HepG2 (cell line): Measurements from ENCODE around the gene UBB. TPM values are rescaled to one million over a fixed set of nuclear protein-coding genes. Genes with fewer than 3 reads are reported as not detected.
A peak's percentile ranks its signal among the peaks of the same experiment; 100 is the strongest.

ENCODE experiments used
- ATAC-seq: fragments of 200-7000 bp; cut with Tn5 transposase; 3 replicates; pipeline ENCODE4 v1.9.1; 2020; ENCODE audit warnings: mild to moderate bottlenecking, moderate library complexity
- BruUV-seq: library from RNA; stranded (reverse); fragments of 400-500 nt; replicated peaks from 2 replicates; lab custom pipeline; 2021; lab: Mats Ljungman, UMichigan
- CTCF ChIA-PET: fragments of 300-600 bp; formaldehyde crosslinking; extraction: SDS; loops from one replicate; lab custom pipeline; 2021; ENCODE audit warnings: low total read pairs, inconsistent platforms, low intra/inter-chr PET ratio; lab: Yijun Ruan, JAX
- POLR2A ChIA-PET: fragments of 350-600 bp; sonication (Branson Sonifier 250); formaldehyde crosslinking; loops from one replicate; lab custom pipeline; 2020; ENCODE audit warnings: antibody characterized with exemption, inconsistent platforms; lab: Yijun Ruan, JAX
- DNase-seq: peaks from one replicate; pipeline ENCODE4 v3.0.0-alpha.2; 2015; ENCODE audit warnings: low spot score
- FAIRE-seq: peaks from 3 replicates; lab custom pipeline; 2011; peaks lifted over from hg19 to GRCh38; lab: Jason Lieb, UNC
- H2AFZ ChIP-seq: one replicate; pipeline ENCODE4 v1.6.1; 2011; ENCODE audit warnings: low read length, inconsistent platforms
- H3K27ac ChIP-seq: fragments of 300-600 bp; 3 replicates; pipeline ENCODE4 v1.8.0; 2011; ENCODE audit warnings: mixed run types, mild to moderate bottlenecking, mixed read lengths, low read length, inconsistent platforms; ENCODE audit not compliant: insufficient read depth; ENCODE audit errors: extremely low read length
- H3K27me3 ChIP-seq, 2 experiments: fragments of 200-600 bp in 1 of 2; 2 replicates in 1 of 2; 3 replicates in 1 of 2; pipeline versions ENCODE4 v1.6.0 to v1.8.0; 2011; ENCODE audit warnings: low read length in 2 of 2, mild to moderate bottlenecking in 2 of 2, moderate library complexity in 2 of 2, inconsistent platforms in 1 of 2; ENCODE audit not compliant: insufficient read depth in 2 of 2, control insufficient read depth in 1 of 2
- H3K36me3 ChIP-seq, 2 experiments: fragments of 200-600 bp in 1 of 2; replicated peaks in 1 of 2; 2 replicates in 1 of 2; 3 replicates in 1 of 2; pipeline versions ENCODE4 v1.5.1 to v1.8.0; 2011; ENCODE audit warnings: low read length in 2 of 2, inconsistent platforms in 1 of 2; ENCODE audit not compliant: insufficient read depth in 2 of 2, control insufficient read depth in 1 of 2
- H3K4me1 ChIP-seq: 2 replicates; pipeline ENCODE4 v1.5.1; 2012; ENCODE audit warnings: low read length, inconsistent platforms; ENCODE audit not compliant: insufficient read depth
- H3K4me2 ChIP-seq: 2 replicates; pipeline ENCODE4 v1.6.0; 2011; ENCODE audit warnings: low read depth, low read length, inconsistent platforms
- H3K4me3 ChIP-seq, 3 experiments: fragments of 200-600 bp in 1 of 3; sonication (generic), shearing (Covaris generic) in 1 of 3; replicated peaks in 1 of 3; 2 replicates each; pipeline ENCODE4 v1.5.1; 2011 to 2016; ENCODE audit warnings: low read length in 3 of 3, inconsistent platforms in 2 of 3, low read depth in 2 of 3, mild to moderate bottlenecking in 2 of 3, control low read depth in 1 of 3, mixed read lengths in 1 of 3; ENCODE audit not compliant: insufficient read depth in 1 of 3
- H3K79me2 ChIP-seq: one replicate; pipeline ENCODE4 v1.6.1; 2011; ENCODE audit warnings: low read length, inconsistent platforms; ENCODE audit not compliant: insufficient read depth
- H3K9ac ChIP-seq: 2 replicates; pipeline ENCODE4 v1.6.0; 2011; ENCODE audit warnings: mild to moderate bottlenecking, low read depth, low read length, inconsistent platforms; ENCODE audit not compliant: insufficient read depth
- H3K9me3 ChIP-seq: 2 replicates; pipeline ENCODE4 v1.5.1; 2012; ENCODE audit warnings: mild to moderate bottlenecking, low read length
- H4K20me1 ChIP-seq: 2 replicates; pipeline ENCODE4 v1.6.0; 2011; ENCODE audit warnings: inconsistent platforms, mild to moderate bottlenecking, low read length, moderate library complexity; ENCODE audit not compliant: insufficient read depth
- ATF1 ChIP-seq: IDR thresholded peaks from 2 replicates; pipeline ENCODE4 v1.6.1; 2016; ENCODE audit warnings: mild to moderate bottlenecking, control low read depth
- ATF7 ChIP-seq, 2 experiments: fragments of 450-650 bp in 1 of 2; sonication (generic) in 1 of 2; formaldehyde crosslinking in 1 of 2; IDR thresholded peaks; 2 replicates each; pipeline versions ENCODE4 v1.4.0 to v1.6.1; 2016 to 2020; ENCODE audit warnings: antibody characterized with exemption in 1 of 2, mild to moderate bottlenecking in 1 of 2, missing genetic modification reagents in 1 of 2
- CREB1 ChIP-seq, 2 experiments: fragments of 450-650 bp in 1 of 2; IDR thresholded peaks; 2 replicates each; pipeline ENCODE4 v1.6.1; 2016 to 2017; ENCODE audit warnings: control low read depth in 1 of 2, mild to moderate bottlenecking in 1 of 2, missing compliant biosample characterization in 1 of 2, missing genetic modification characterization in 1 of 2
- JUN ChIP-seq: sonication (generic); formaldehyde crosslinking; IDR thresholded peaks from 2 replicates; pipeline ENCODE4 v1.4.0; 2020; ENCODE audit warnings: mild to moderate bottlenecking, missing genetic modification reagents
- SIX4 ChIP-seq: sonication (generic); formaldehyde crosslinking; IDR thresholded peaks from 2 replicates; pipeline ENCODE4 v1.4.0; 2020; ENCODE audit warnings: missing genetic modification reagents
- ZNF468 ChIP-seq: sonication (generic); formaldehyde crosslinking; IDR thresholded peaks from 2 replicates; pipeline ENCODE4 v1.8.0; 2022; ENCODE audit warnings: mild to moderate bottlenecking, moderate library complexity, missing genetic modification reagents
- whole genome bisulfite sequencing: methylation state at CpG from one replicate; pipeline ENCODE4 v1.1.6; 2017; ENCODE audit warnings: low lambda C conversion rate; 5-methylcytosine and 5-hydroxymethylcytosine counted together
- in situ Hi-C: cut with HindIII; loops from 2 replicates; pipeline ENCODE4 v1.10.0; 2017; ENCODE audit warnings: low pct_unique_long_range_greater_than_20kb; ENCODE audit not compliant: extremely low pct_ligation_motif_present
- intact Hi-C: fragments of 100-400 bp; cut with micrococcal nuclease; formaldehyde crosslinking; loops from one replicate; pipeline ENCODE4 v1.10.0; 2022; ENCODE audit not compliant: unreplicated experiment
- polyA plus RNA-seq, 8 experiments: library from polyadenylated mRNA; depleted of rRNA in 3 of 8; stranded (reverse) in 7 of 8; unstranded in 1 of 8; fragments of >200 nt; fragmentation: Illumina TruSeq in 4 of 8; extraction: Trizol in 4 of 8; gene quantifications; 2 replicates each; pipeline versions ENCODE4 v1.2.1 to v1.2.3, GENCODE V29; 2011 to 2016; ENCODE audit warnings: low read depth in 4 of 8, missing spikeins in 1 of 8, mixed read lengths in 1 of 8; ENCODE audit not compliant: insufficient read depth in 1 of 8
- total RNA-seq, 5 experiments: library from RNA; depleted of rRNA; stranded (reverse); fragments of >200 nt; fragmentation: Illumina TruSeq; extraction: Trizol; gene quantifications; 2 replicates each; pipeline ENCODE4 v1.2.3, GENCODE V29; 2016; ENCODE audit warnings: low read depth in 1 of 5

UBB gene
- total and polyA plus RNA-seq, 2 of the 13 experiments (the other 11 are each of a cell fraction or from before 2014, with no cell fraction given), result 1,130 to 2,066 TPM

DNA sequence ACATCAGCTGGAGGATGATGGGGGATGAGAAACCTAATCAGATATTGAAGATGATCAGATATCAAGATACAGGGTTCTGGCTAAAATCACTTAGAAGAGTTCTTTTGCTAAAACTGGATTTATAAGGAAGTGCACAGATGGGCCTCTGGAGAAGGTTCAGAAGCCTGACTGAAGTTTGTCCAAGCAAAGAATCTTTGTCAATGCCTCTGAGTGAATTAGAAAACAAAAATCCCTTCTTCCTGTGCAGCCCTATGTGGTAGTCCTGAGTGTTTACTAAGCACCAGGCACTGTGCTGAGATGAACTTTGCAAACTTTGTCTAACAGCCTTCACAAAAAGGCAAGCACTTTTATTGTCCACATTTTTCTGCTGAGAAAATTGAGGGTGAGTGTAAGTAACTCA is 16.3 kb upstream of the UBB start (continued):
- TF ChIP-seq SIX4 (CRISPR knock-in tag), result no peak
- TF ChIP-seq ATF1, result no peak

DNA sequence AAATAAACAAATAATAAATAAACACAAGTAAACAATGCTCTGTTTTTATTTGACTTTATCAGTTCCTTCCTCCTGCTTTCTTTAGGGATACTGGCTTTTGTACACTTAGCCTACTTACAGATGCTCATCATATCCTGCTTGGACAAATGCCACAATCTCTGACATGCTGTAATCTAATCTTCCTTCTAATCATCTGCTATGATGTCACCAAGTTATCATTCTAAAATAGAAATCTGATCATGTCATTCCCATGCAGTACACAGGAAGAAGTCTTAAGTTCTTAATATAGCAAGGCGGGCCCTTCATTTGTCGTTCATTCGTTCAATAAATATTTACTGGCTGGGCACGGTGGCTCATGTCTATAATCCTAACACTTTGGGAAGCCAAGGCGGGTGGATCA is 9.1 kb upstream of the UBB start:
- H3K27ac ChIP-seq, result no peak overlapping the region
- no peak overlapping the region for H3K4me3 ChIP-seq
- H3K4me2 ChIP-seq, result no peak overlapping the region
- WGBS, result 80% methylated on average over 5 of the region's 5 CpGs
- POLR2A ChIA-PET, result interaction anchor here (0.8 kb wide), 1 partner anchor 9 kb away, joined by 4 read pairs; the partner anchor contains the start of gene UBB
- H4K20me1 ChIP-seq, result no peaks in the 10 kb centered on the region
- intact Hi-C loops, result no loop called here
- no peak for FAIRE-seq
- H3K36me3 ChIP-seq, result no peaks in the 10 kb centered on the region
- ATAC-seq, result no peak
- H3K9ac ChIP-seq, result no peak overlapping the region
- H3K9me3 ChIP-seq, result no peaks in the 10 kb centered on the region
- H3K27me3 ChIP-seq, result no peaks in the 10 kb centered on the region
- H3K4me1 ChIP-seq, result peaks cover 8% of the 10 kb centered on the region; the same call in 1 of the 2 replicates
- TF ChIP-seq CREB1 (IDR thresholded peaks at IDR 0.05), result 0 out of 2 replicates have a peak, but pooled peaks have one; percentile 39
- no peak for TF ChIP-seq CREB1 (CRISPR knock-in tag; IDR thresholded peaks at IDR 0.05)
- TF ChIP-seq ZNF468, result no peak
- TF ChIP-seq ATF7 (IDR thresholded peaks at IDR 0.05), result 0 out of 2 replicates have a peak, but pooled peaks have one; percentile 34
- TF ChIP-seq ATF7 (CRISPR knock-in tag; IDR thresholded peaks at IDR 0.05), result no peak
- TF ChIP-seq, all 625 proteins: peak for 2
- in situ Hi-C loops, result no loop called here
- BruUV-seq, result no TSS peak
- CTCF ChIA-PET, result no interaction called here
- Histone ChIP-seq H3K79me2 (no peaks in the 10 kb centered on the region), H2AFZ (no peak overlapping the region)
- no peak for DNase-seq

DNA sequence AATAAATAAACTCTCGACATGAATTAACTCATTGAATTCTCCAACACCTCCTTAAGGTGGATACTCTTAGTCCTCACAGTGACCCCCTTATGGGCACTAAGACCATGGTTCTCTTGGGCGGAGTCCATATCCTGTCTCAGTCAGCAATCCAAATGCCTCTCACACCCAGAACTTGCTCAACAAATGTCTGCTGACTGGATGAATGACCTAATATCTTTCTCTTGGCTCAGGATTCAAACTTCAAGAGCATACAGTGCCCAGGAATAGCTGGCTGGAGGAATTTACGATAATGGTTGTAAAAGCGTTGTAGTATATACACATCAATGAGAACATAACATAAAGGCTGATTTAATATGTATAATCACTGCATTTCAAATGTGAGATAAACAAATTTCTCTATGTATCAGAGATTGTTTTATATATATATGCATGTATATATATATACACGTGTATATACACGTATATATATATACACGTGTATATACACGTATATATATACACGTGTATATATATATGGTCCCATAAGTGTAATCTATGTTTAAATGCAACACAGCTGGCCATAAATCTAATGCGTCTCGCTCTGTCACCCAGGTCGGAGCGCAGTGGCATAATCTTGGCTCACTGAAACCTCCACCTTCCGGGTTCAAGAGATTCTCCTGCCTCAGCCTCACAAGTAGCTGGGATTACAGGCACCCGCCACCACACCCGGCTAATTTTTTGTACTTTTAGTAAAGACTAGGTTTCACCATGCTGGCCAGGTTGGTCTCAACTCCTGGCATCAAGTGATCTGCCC is 6.5 kb upstream of the UBB start:
- Histone ChIP-seq H4K20me1 (no peaks in the 10 kb centered on the region), H3K27me3 (no peaks in the 10 kb centered on the region), H3K36me3 (no peaks in the 10 kb centered on the region), H3K4me2 (no peak overlapping the region), H2AFZ (no peak overlapping the region), H3K4me3 (no peak overlapping the region), H3K9ac (no peak overlapping the region), H3K4me1 (peaks cover 27% of the 10 kb centered on the region), H3K27ac (no peak overlapping the region), H3K9me3 (no peaks in the 10 kb centered on the region), H3K79me2 (no peaks in the 10 kb centered on the region)
- intact Hi-C loops (no loop called here), in situ Hi-C loops (no loop called here)
- 86% methylated on average over 16 of the region's 16 CpGs for WGBS
- ATAC-seq (no peak), FAIRE-seq (no peak), DNase-seq (no peak)
- BruUV-seq, result no TSS peak
- POLR2A ChIA-PET, result interaction anchor here (1.7 kb wide), 1 partner anchor 64 kb away, joined by 4 read pairs; no protein-coding TSS in a partner anchor
- CTCF ChIA-PET, result no interaction called here
- TF ChIP-seq JUN (CRISPR knock-in tag), result no peak
